Osteocyte (in vitro differentiated cells): ENCODE measurements around the gene FNBP1L. TPM values are rescaled to one million over a fixed set of nuclear protein-coding genes. Genes with fewer than 3 reads are reported as not detected.

Experiments used
- DNase-seq: peaks from one replicate; pipeline ENCODE4 v3.0.0; 2021; ENCODE audit warnings: mixed read lengths; ENCODE audit not compliant: unreplicated experiment; ENCODE audit errors: extremely low spot score
- H3K27ac Mint-ChIP-seq: one replicate; pipeline ENCODE4 v1.8.0; 2021; ENCODE audit warnings: mild to moderate bottlenecking, mixed read lengths; ENCODE audit not compliant: unreplicated experiment
- H3K27me3 Mint-ChIP-seq: one replicate; pipeline ENCODE4 v1.8.0; 2021; ENCODE audit warnings: mixed read lengths; ENCODE audit not compliant: unreplicated experiment
- H3K36me3 Mint-ChIP-seq: one replicate; pipeline ENCODE4 v1.8.0; 2021; ENCODE audit warnings: mixed read lengths; ENCODE audit not compliant: unreplicated experiment
- H3K4me1 Mint-ChIP-seq: one replicate; pipeline ENCODE4 v1.8.0; 2021; ENCODE audit warnings: mixed read lengths; ENCODE audit not compliant: unreplicated experiment
- H3K4me3 Mint-ChIP-seq: one replicate; pipeline ENCODE4 v1.8.0; 2021; ENCODE audit warnings: mild to moderate bottlenecking, moderate library complexity, mixed read lengths; ENCODE audit not compliant: unreplicated experiment
- H3K9me3 Mint-ChIP-seq: one replicate; pipeline ENCODE4 v1.8.0; 2021; ENCODE audit warnings: mixed read lengths; ENCODE audit not compliant: unreplicated experiment
- CTCF ChIP-seq: fragments of 200-600 bp; sonication (generic); IDR thresholded peaks from 2 replicates; pipeline ENCODE4 v1.5.0; 2021; ENCODE audit warnings: antibody characterized with exemption, mild to moderate bottlenecking, moderate library complexity
- total RNA-seq: library from RNA; stranded (reverse); gene quantifications from 2 replicates; pipeline ENCODE4 v1.2.1, GENCODE V29; 2021

FNBP1L gene
- total RNA-seq, 1 donor from 2014 or later = 63.3 TPM

- peaks cover 65% of the 10 kb centered on the region for H3K4me1 Mint-ChIP-seq
- peaks cover 7% of the 10 kb centered on the region for H3K36me3 Mint-ChIP-seq
- no peak overlapping the region for H3K27ac Mint-ChIP-seq
- no peaks in the 10 kb centered on the region for H3K27me3 Mint-ChIP-seq
- H3K4me3 Mint-ChIP-seq = no peak overlapping the region
- TF ChIP-seq CTCF = no peak
- no peaks in the 10 kb centered on the region for H3K9me3 Mint-ChIP-seq
- no peak for DNase-seq
These were observed 147.3 kb downstream of the FNBP1L start for GRCh38 chr1:93595266-93595665.

GRCh38 chr1:93595743-93596142, 147.8 kb downstream of the FNBP1L start:
- no peak for DNase-seq
- Mint-ChIP-seq H3K27me3 (no peaks in the 10 kb centered on the region), H3K4me3 (no peak overlapping the region), H3K4me1 (peaks cover 65% of the 10 kb centered on the region), H3K27ac (no peak overlapping the region), H3K36me3 (peaks cover 6% of the 10 kb centered on the region), H3K9me3 (no peaks in the 10 kb centered on the region)
- TF ChIP-seq CTCF = no peak

- Mint-ChIP-seq H3K36me3 (peaks cover 7% of the 10 kb centered on the region), H3K27ac (no peak overlapping the region), H3K4me1 (peaks cover 60% of the 10 kb centered on the region), H3K4me3 (no peak overlapping the region), H3K9me3 (no peaks in the 10 kb centered on the region), H3K27me3 (no peaks in the 10 kb centered on the region)
- no peak for DNase-seq
- TF ChIP-seq CTCF = no peak
These were observed 148.6 kb downstream of the FNBP1L start for GRCh38 chr1:93596329-93597089.

- Mint-ChIP-seq H3K4me3 (no peak overlapping the region), H3K27ac (no peak overlapping the region), H3K4me1 (peaks cover 49% of the 10 kb centered on the region), H3K9me3 (no peaks in the 10 kb centered on the region), H3K36me3 (peaks cover 8% of the 10 kb centered on the region), H3K27me3 (no peaks in the 10 kb centered on the region)
- TF ChIP-seq CTCF = no peak
- no peak for DNase-seq
These were observed 149.8 kb downstream of the FNBP1L start for GRCh38 chr1:93597709-93598108.

- H3K27me3 Mint-ChIP-seq = no peaks in the 10 kb centered on the region
- peaks cover 48% of the 10 kb centered on the region for H3K4me1 Mint-ChIP-seq
- peaks cover 8% of the 10 kb centered on the region for H3K36me3 Mint-ChIP-seq
- TF ChIP-seq CTCF = no peak
- H3K9me3 Mint-ChIP-seq = no peaks in the 10 kb centered on the region
- DNase-seq = no peak
- H3K4me3 Mint-ChIP-seq = no peak overlapping the region
- no peak overlapping the region for H3K27ac Mint-ChIP-seq
These were observed 150.5 kb downstream of the FNBP1L start for GRCh38 chr1:93598396-93598795.
